ENCODE measurements around the gene B3GAT1.

Gene B3GAT1

GRCh38 chr11:134410766-134411165 is 1.3 kb downstream of the B3GAT1 start:
- no peak for DNase-seq (ENCODE audit: low read depth in 2 of 2, low spot score in 1 of 2)

- DNase-seq (ENCODE audit: low read depth in 2 of 2, low spot score in 1 of 2), result no peak
Measured at GRCh38 chr11:134409552-134410429, 2.3 kb downstream of the B3GAT1 start.

- DNase-seq (ENCODE audit: low read depth in 2 of 2, low spot score in 1 of 2), result no peak
Measured at GRCh38 chr11:134407923-134408322, 4.1 kb downstream of the B3GAT1 start.

GRCh38 chr11:134407321-134407828 is 4.7 kb downstream of the B3GAT1 start:
- DNase-seq (ENCODE audit: low read depth in 2 of 2, low spot score in 1 of 2), result no peak

GRCh38 chr11:134406264-134407185 is 5.5 kb downstream of the B3GAT1 start:
- no peak for DNase-seq (ENCODE audit: low read depth in 2 of 2, low spot score in 1 of 2)

GRCh38 chr11:134405841-134406240 is 6.2 kb downstream of the B3GAT1 start:
- no peak for DNase-seq (ENCODE audit: low read depth in 2 of 2, low spot score in 1 of 2)

GRCh38 chr11:134405436-134405835 is 6.6 kb downstream of the B3GAT1 start:
- no peak for DNase-seq (ENCODE audit: low read depth in 2 of 2, low spot score in 1 of 2)

- no peak for DNase-seq (ENCODE audit: low read depth in 2 of 2, low spot score in 1 of 2)
Measured at GRCh38 chr11:134404575-134405341, 7.3 kb downstream of the B3GAT1 start.

GRCh38 chr11:134402910-134403309 is 9.1 kb downstream of the B3GAT1 start:
- no peak for DNase-seq (ENCODE audit: low read depth in 2 of 2, low spot score in 1 of 2)

GRCh38 chr11:134401825-134402809 is 9.9 kb downstream of the B3GAT1 start:
- no peak for DNase-seq (ENCODE audit: low read depth in 2 of 2, low spot score in 1 of 2)

GRCh38 chr11:134399996-134400395 is 12.0 kb downstream of the B3GAT1 start:
- no peak for DNase-seq (ENCODE audit: low read depth in 2 of 2, low spot score in 1 of 2)

GRCh38 chr11:134399293-134399654 is 12.8 kb downstream of the B3GAT1 start:
- no peak for DNase-seq (ENCODE audit: low read depth in 2 of 2, low spot score in 1 of 2)

- no peak for DNase-seq (ENCODE audit: low read depth in 2 of 2, low spot score in 1 of 2)
Measured at GRCh38 chr11:134398644-134399292, 13.3 kb downstream of the B3GAT1 start.

GRCh38 chr11:134398079-134398444 is 14.0 kb downstream of the B3GAT1 start:
- no peak for DNase-seq (ENCODE audit: low read depth in 2 of 2, low spot score in 1 of 2)

- no peak for DNase-seq (ENCODE audit: low read depth in 2 of 2, low spot score in 1 of 2)
Measured at GRCh38 chr11:134397304-134398078, 14.6 kb downstream of the B3GAT1 start.

GRCh38 chr11:134395002-134395401 is 17.0 kb downstream of the B3GAT1 start:
- DNase-seq (ENCODE audit: low read depth in 2 of 2, low spot score in 1 of 2), result no peak

GRCh38 chr11:134394311-134394710 is 17.7 kb downstream of the B3GAT1 start:
- no peak for DNase-seq (ENCODE audit: low read depth in 2 of 2, low spot score in 1 of 2)

- no peak for DNase-seq (ENCODE audit: low read depth in 2 of 2, low spot score in 1 of 2)
Measured at GRCh38 chr11:134393638-134394037, 18.4 kb downstream of the B3GAT1 start.
